Stimulated activated CD8-positive, alpha-beta memory T cell treated with anti-CD3 and anti-CD28 coated beads, Interleukin-4, amount 100 ng/mL, for 4 hours (primary cell): ENCODE measurements around the gene TCF7L2.

Experiments
- DNase-seq, 2 donors: peaks; one replicate each; pipeline ENCODE4 v3.0.0-alpha.2; 2020; ENCODE audit warnings: low read depth in 2 of 2, low spot score in 1 of 2

TCF7L2 gene

GRCh38 chr10:113118882-113119281 is 168.8 kb downstream of the TCF7L2 start:
- DNase-seq: no peak

- no peak for DNase-seq
Measured at GRCh38 chr10:113119801-113120200, 169.8 kb downstream of the TCF7L2 start.

GRCh38 chr10:113121153-113121552 is 171.1 kb downstream of the TCF7L2 start:
- DNase-seq: no peak

- DNase-seq: no peak
Measured at GRCh38 chr10:113122947-113123346, 172.9 kb downstream of the TCF7L2 start.

DNA sequence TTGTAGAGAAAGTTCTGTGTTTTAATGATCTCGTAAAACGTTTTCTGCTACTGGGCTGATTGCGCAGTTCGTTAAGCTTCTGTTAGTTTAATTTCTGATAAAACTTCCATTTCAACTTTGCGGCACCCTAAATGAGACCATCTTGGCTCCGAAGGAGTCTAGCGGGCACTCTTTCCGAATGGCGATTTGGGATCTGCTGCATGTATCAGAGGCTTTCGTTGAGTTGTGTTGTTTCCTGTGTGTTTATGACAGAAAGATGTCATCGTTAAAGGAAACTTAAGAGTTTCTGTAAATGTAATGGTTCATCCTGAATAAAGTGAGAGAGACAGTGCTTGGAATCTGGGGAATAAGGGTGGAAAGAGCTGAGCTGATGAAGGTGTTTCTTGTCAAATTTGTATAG is 174.7 kb downstream of the TCF7L2 start:
- DNase-seq: no peak

GRCh38 chr10:113125612-113126011 is 175.6 kb downstream of the TCF7L2 start:
- DNase-seq: no peak

DNA sequence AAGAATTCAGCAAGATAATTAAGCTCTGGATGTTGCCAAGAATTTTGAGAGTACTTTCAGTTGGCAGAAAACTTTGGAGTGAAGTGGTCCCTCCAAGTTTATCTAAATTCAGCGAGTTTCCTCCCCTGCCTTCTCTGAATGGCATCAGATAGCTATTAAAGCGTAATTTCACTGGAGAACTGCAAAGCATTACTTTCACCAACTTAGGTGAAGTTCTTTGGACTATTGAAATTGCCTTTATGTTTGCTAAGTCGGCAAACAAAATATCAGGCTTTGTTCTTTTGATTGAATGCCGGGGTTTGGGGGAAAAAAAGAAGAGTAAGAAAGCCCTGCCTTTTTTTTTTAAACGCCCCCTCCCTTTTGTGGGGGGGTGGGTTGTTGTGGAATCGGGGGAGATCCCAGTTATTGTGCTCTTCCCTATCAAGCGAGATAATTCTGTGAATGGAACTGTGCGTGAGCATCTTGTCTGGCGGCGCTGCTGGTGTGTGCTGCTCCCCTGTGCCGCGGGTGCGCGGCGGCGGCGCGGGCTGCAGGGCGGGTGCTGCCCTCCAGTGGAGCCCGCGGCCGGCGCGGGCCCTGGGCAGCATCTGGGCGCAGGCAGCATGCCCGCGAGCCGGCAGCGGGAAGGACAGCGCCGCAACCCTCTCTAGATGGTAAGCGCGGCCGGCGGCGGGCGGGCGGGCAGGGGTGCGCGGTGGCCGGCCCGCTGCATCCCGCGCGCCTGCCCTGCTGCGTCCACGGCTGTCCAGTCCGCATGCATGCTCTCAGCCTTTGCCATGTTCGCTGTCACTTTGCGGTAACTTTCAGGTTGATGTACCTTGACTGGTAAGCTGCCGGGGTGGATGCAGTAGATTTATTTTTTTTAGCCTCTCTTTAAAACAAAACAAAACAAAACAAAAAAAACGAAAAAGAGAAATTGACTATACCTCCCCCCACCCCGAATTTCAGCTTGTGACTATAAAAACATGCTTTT is 176.5 kb downstream of the TCF7L2 start:
- DNase-seq: no peak

- no peak for DNase-seq
Measured at GRCh38 chr10:113127261-113127900, 177.3 kb downstream of the TCF7L2 start.

GRCh38 chr10:113127901-113128283 is 177.8 kb downstream of the TCF7L2 start:
- no peak for DNase-seq

DNA sequence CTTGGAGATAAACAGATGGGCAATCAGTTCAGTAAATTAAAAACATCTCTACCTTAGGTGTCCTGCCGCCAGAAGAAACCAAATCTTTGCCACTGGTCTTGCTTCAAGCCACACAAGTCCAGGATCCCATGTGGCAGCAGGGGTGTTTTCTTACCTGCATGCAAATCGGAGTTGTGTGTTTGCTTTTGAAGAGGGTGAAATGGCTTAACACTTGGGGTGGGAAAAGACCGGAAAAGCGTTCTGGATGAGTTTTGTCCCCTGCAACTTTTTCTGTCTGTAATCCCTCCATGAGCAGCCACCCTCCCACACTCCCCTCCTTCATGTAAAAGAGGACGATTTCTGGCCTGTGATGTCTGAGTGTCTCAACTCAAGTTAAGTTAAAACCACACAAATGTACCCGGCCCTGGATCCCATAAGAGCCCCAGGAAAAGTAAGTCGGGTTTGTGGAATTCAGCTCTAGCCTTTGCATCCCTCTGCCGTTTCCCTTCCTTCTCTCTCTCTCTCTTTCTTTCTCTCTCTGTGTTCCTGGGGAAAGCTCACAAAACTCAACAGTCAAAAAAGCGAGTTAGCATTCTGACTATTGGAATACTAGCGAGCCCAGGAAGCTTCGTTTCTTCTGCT is 178.5 kb downstream of the TCF7L2 start:
- DNase-seq: no peak

DNA sequence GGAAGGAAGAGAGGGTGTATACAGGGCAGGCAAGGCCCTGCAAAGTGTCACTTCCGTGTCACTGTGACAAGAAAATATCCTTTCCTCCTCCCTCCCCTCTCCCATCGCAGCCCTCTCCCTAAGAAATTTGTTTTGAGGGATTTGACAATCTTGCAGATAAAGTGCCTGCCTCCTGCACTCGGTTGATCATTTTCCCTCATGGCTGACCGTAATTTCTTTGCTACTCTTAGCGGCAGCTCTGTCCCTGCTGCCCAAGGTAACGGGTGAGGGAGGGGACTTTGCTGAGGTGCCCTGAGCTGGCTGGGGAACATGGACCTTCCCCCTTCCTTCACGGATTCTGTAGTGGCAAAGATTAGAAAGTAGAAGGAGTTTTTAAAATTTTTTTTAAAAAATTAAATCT is 179.1 kb downstream of the TCF7L2 start:
- DNase-seq: no peak

DNA sequence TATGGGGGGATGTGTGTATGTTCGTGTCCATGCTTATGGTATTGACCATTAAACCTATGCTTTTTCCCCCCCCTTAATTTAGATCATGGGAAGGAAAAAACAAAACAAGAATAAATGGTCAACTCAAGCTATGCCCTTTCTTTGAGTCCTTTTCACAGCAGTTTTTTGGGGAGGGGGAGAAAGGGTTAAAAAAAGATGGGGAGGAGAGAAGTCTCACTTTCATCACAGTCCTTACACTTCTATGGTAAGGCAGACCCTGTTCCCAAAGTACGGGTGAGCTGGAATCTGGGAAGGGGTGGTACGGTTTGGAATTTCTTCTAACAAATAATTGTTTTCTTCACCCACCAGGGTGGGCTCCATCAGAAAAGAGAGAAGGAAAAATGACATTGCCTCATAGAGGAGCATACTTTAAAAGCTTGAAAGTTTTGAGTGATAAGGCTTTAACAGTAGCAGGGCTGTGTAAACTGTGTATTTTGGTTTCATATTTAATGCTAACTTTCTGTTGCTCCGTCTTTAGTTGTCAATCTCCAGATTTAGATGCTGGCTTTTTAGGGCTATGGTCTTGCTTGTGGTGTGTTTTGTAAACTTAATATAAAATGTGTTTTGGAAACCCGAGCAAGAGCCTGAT is 180.1 kb downstream of the TCF7L2 start:
- no peak for DNase-seq

GRCh38 chr10:113131613-113132261 is 181.7 kb downstream of the TCF7L2 start:
- no peak for DNase-seq

- no peak for DNase-seq
Measured at GRCh38 chr10:113132591-113133121, 182.6 kb downstream of the TCF7L2 start.

GRCh38 chr10:113133497-113134115 is 183.6 kb downstream of the TCF7L2 start:
- no peak for DNase-seq

DNA sequence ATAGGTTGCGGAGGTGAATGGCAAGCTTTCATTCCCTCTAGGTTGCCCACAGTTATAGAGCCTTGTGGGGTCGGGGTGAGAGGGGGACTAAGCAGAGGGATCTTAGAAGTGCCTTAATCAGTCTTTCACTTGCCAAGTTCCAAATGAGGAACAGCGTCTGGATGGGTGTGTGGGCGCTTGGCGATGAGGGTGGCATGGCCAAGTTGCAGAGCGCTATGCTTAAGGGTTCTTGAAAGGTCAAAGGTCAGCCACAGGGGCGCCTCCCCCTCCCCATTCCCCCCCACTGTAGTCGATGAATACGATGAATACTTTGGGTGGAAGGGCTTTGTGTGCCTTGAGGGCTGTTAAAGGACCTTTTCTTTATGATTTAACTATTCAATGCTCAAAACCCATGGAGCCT is 185.0 kb downstream of the TCF7L2 start:
- no peak for DNase-seq

- DNase-seq: no peak
Measured at GRCh38 chr10:113137941-113138685, 188.1 kb downstream of the TCF7L2 start.

- DNase-seq: no peak
Measured at GRCh38 chr10:113138937-113139585, 189.0 kb downstream of the TCF7L2 start.

DNA sequence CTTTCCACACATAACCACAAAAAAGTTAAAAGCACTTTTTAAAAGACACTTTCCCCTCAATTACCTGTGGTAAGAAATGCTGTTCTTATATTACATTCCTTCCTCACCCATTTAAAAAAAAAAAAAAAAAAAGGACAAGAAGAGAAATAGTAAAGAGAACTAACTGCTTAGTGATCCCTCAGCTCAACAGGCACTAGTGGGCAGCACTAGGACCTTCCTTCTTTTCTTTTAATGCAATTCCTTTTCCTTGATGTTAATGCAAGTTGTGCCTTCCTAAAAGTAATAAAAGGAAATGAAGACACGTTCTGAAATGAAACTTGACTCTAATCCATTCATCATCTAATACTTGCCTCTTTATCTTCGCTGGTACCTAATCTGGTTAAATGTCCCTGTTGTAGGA is 189.7 kb downstream of the TCF7L2 start:
- DNase-seq: no peak
